NCI-H82 (cell line): ENCODE results near the gene ICOS.

ENCODE experiments used
- DNase-seq: peaks from one replicate; lab custom pipeline; 2025; lab: John Stamatoyannopoulos, UW

Gene ICOS

GRCh38 chr2:204010628-204011560 lies 74.3 kb downstream of the ICOS start:
- DNase-seq, result peak; percentile 5
